OCI-LY3 (cell line): ENCODE data around the gene SETBP1.

Experiments
- EZH2phosphoT487 ChIP-seq: fragments of 200-600 bp; shearing (Covaris generic); IDR thresholded peaks from 2 replicates; pipeline ENCODE4 v1.6.1; 2018; ENCODE audit warnings: antibody characterized with exemption, mixed run types, low read depth
- TF ChIP-seq, protein P1 (sequence below): fragments of 200-600, 300-600 bp; sonication (generic); IDR thresholded peaks from 2 replicates; pipeline ENCODE4 v1.5.1; 2014; ENCODE audit warnings: antibody characterized with exemption, low read length, low read depth

DNA sequence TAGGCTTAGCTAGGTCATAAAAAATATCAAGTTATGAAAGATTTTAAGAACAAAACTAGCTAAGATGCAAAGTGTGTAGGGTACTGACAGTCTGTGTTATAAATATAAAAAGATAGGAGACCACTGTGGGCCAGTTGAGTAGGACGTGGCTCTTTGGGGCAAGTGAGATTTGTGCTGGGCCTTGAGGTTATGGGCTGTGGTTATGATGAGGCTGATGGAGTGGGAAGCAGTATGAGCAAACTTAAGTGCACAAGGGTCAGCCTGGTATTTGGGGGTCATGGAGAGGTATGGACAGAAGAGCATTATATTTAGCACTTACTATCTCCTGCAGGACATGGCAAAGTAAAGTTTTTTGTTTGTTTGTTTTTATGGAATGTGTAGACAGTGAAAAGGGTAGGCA is 70.1 kb downstream of the SETBP1 start:
- TF ChIP-seq, protein P1, sequence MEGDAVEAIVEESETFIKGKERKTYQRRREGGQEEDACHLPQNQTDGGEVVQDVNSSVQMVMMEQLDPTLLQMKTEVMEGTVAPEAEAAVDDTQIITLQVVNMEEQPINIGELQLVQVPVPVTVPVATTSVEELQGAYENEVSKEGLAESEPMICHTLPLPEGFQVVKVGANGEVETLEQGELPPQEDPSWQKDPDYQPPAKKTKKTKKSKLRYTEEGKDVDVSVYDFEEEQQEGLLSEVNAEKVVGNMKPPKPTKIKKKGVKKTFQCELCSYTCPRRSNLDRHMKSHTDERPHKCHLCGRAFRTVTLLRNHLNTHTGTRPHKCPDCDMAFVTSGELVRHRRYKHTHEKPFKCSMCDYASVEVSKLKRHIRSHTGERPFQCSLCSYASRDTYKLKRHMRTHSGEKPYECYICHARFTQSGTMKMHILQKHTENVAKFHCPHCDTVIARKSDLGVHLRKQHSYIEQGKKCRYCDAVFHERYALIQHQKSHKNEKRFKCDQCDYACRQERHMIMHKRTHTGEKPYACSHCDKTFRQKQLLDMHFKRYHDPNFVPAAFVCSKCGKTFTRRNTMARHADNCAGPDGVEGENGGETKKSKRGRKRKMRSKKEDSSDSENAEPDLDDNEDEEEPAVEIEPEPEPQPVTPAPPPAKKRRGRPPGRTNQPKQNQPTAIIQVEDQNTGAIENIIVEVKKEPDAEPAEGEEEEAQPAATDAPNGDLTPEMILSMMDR, result no peak
- no peak for TF ChIP-seq EZH2phosphoT487
